Ectodermal cell (in vitro differentiated cells): ENCODE results near the gene HIGD1B.
"Not testable (repeated sequence)": the region's sequence is repeated elsewhere in the genome, so short reads cannot be mapped to it uniquely, and the experiment has no call there.

Source experiments
- H3K27ac ChIP-seq: 2 replicates; pipeline ENCODE4 v1.7.0; 2013; ENCODE audit warnings: mild to moderate bottlenecking, low read depth, low read length; ENCODE audit not compliant: insufficient read depth, poor library complexity, severe bottlenecking
- H3K27me3 ChIP-seq: 2 replicates; pipeline ENCODE4 v1.7.0; 2013; ENCODE audit warnings: mild to moderate bottlenecking, low read length; ENCODE audit not compliant: insufficient read depth, control insufficient read depth, poor library complexity, severe bottlenecking
- H3K36me3 ChIP-seq: one replicate; pipeline ENCODE4 v1.7.0; 2013; ENCODE audit warnings: low read length; ENCODE audit not compliant: control insufficient read depth, insufficient read depth
- H3K4me1 ChIP-seq: one replicate; pipeline ENCODE4 v1.7.0; 2013; ENCODE audit warnings: low read length; ENCODE audit not compliant: control insufficient read depth, insufficient read depth
- H3K4me3 ChIP-seq: 2 replicates; pipeline ENCODE4 v1.7.0; 2013; ENCODE audit warnings: low read depth, low read length, control low read depth; ENCODE audit not compliant: insufficient read depth
- H3K9me3 ChIP-seq: 2 replicates; pipeline ENCODE4 v1.7.0; 2013; ENCODE audit warnings: mild to moderate bottlenecking, low read length, moderate library complexity; ENCODE audit not compliant: control insufficient read depth
- WGBS, 2 experiments: methylation state at CpG; one replicate each; pipeline ENCODE4 v1.1.7; 2013; ENCODE audit warnings: missing lambda C conversion rate in 2 of 2; 5-methylcytosine and 5-hydroxymethylcytosine counted together

HIGD1B gene

GRCh38 chr17:44820631-44821212 lies 27.0 kb upstream of the HIGD1B start:
- no peak overlapping the region for H3K4me3 ChIP-seq
- WGBS, 2 experiments = 88 to 89% methylated on average over 7 of the region's 7 CpGs
- no peak overlapping the region for H3K27ac ChIP-seq
- no peaks in the 10 kb centered on the region for H3K36me3 ChIP-seq
- H3K4me1 ChIP-seq = no peaks in the 10 kb centered on the region
- H3K9me3 ChIP-seq = no peaks in the 10 kb centered on the region
- no peaks in the 10 kb centered on the region for H3K27me3 ChIP-seq

DNA sequence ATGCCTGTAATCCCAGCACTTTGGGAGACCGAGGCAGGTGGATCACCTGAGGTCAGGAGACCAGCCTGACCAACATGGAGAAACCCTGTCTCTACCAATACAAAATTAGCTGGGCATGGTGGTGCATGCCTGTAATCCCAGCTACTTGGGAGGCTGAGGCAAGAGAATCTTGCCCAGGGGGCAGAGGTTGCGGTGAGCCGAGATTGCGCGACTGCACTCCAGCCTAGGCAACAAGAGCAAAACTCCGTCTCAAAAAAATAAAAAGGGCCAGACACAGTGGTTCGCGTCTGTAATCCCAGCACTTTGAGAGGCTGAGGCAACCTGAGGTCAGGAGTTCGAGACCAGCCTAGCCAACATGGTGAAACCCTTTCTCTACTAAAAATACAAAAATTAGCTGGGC lies 22.4 kb upstream of the HIGD1B start:
- not testable (repeated sequence) for H3K4me3 ChIP-seq, H3K9me3 ChIP-seq, H3K27ac ChIP-seq, H3K36me3 ChIP-seq, H3K27me3 ChIP-seq, H3K4me1 ChIP-seq
- WGBS, 2 experiments = 93 to 96% methylated on average over 9 of the region's 9 CpGs

GRCh38 chr17:44826123-44826790 lies 21.4 kb upstream of the HIGD1B start:
- no peak overlapping the region for H3K4me3 ChIP-seq
- H3K27ac ChIP-seq = no peak overlapping the region
- no peaks in the 10 kb centered on the region for H3K9me3 ChIP-seq
- H3K4me1 ChIP-seq = peaks cover 6% of the 10 kb centered on the region
- WGBS, 2 experiments = 96 to 98% methylated on average over 14 of the region's 15 CpGs
- no peaks in the 10 kb centered on the region for H3K36me3 ChIP-seq
- no peaks in the 10 kb centered on the region for H3K27me3 ChIP-seq

GRCh38 chr17:44827863-44828262 lies 19.8 kb upstream of the HIGD1B start:
- no peaks in the 10 kb centered on the region for H3K36me3 ChIP-seq
- H3K27me3 ChIP-seq = no peaks in the 10 kb centered on the region
- peak overlapping the region; percentile 77 for H3K4me3 ChIP-seq
- H3K9me3 ChIP-seq = no peaks in the 10 kb centered on the region
- H3K27ac ChIP-seq = no peak overlapping the region
- 100% methylated on average over 1 of the region's 1 CpG for WGBS, 2 experiments
- peaks cover 6% of the 10 kb centered on the region for H3K4me1 ChIP-seq

- H3K4me3 ChIP-seq = peak overlapping the region; percentile 77
- no peaks in the 10 kb centered on the region for H3K9me3 ChIP-seq
- peak overlapping the region; percentile 90 for H3K27ac ChIP-seq
- H3K4me1 ChIP-seq = peaks cover 6% of the 10 kb centered on the region
- WGBS, 2 experiments = 0 to 1% methylated on average over 21 of the region's 21 CpGs
- no peaks in the 10 kb centered on the region for H3K36me3 ChIP-seq
- no peaks in the 10 kb centered on the region for H3K27me3 ChIP-seq
Observed at GRCh38 chr17:44828919-44829522, 18.7 kb upstream of the HIGD1B start.

GRCh38 chr17:44829523-44830358 lies 17.9 kb upstream of the HIGD1B start, which contains the start of gene GJC1:
TSS of gene GJC1 (minus strand) at chr17:44830287. CDS start at chr17:44805817, 24,470 bp downstream.
- Histone ChIP-seq H3K9me3 (no peaks in the 10 kb centered on the region), H3K36me3 (no peaks in the 10 kb centered on the region), H3K4me3 (peak within 1 kb of the TSS; percentile 77), H3K27ac (peak within 1 kb of the TSS; percentile 90), H3K27me3 (no peaks in the 10 kb centered on the region), H3K4me1 (peaks cover 6% of the 10 kb centered on the region)
- WGBS, 2 experiments = 0% methylated on average over 123 of the region's 123 CpGs

GRCh38 chr17:44830359-44831288 lies 17.1 kb upstream of the HIGD1B start:
- 1% methylated on average over 58 of the region's 58 CpGs for WGBS, 2 experiments
- peak overlapping the region; percentile 36 for H3K27ac ChIP-seq
- H3K4me1 ChIP-seq = peaks cover 6% of the 10 kb centered on the region
- peak overlapping the region; percentile 77 for H3K4me3 ChIP-seq
- H3K9me3 ChIP-seq = no peaks in the 10 kb centered on the region
- no peaks in the 10 kb centered on the region for H3K27me3 ChIP-seq
- no peaks in the 10 kb centered on the region for H3K36me3 ChIP-seq

GRCh38 chr17:44831371-44831770 lies 16.3 kb upstream of the HIGD1B start:
- Histone ChIP-seq H3K4me3 (no peak overlapping the region), H3K27ac (no peak overlapping the region), H3K36me3 (no peaks in the 10 kb centered on the region), H3K27me3 (no peaks in the 10 kb centered on the region), H3K4me1 (peaks cover 6% of the 10 kb centered on the region), H3K9me3 (no peaks in the 10 kb centered on the region)
- 79 to 80% methylated on average over 12 of the region's 12 CpGs for WGBS, 2 experiments

DNA sequence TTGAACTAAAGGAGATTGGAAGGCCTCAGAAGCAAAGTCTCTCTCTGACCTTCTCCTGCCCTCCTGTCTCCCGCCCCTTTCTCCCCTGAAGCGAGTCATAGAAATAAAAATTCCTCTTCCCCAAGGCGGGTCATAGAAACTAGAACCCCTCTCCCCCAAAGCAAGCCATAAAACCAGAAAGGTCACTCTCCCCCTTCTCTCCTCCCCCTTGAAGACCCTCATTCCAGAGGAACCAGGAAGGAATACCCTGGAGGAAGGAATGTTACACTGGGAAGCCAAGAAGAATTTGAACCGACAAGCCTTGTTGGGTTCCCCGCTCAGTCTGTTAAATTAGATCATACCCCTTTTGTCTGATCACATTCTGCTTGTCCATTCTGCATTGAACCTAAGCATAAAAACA lies 14.9 kb upstream of the HIGD1B start:
- Histone ChIP-seq H3K36me3 (no peaks in the 10 kb centered on the region), H3K27me3 (no peaks in the 10 kb centered on the region), H3K4me3 (no peak overlapping the region), H3K9me3 (no peaks in the 10 kb centered on the region), H3K27ac (no peak overlapping the region), H3K4me1 (peaks cover 6% of the 10 kb centered on the region)
- 83 to 88% methylated on average over 5 of the region's 5 CpGs for WGBS, 2 experiments
